ENCODE data around the gene CS. TPM values are rescaled to one million over a fixed set of nuclear protein-coding genes. Genes with fewer than 3 reads are reported as not detected.
"Not testable (repeated sequence)": the region's sequence is repeated elsewhere in the genome, so short reads cannot be mapped to it uniquely, and the experiment has no call there.

CS gene
- total RNA-seq, 1 donor from 2014 or later, result 91.1 TPM

DNA sequence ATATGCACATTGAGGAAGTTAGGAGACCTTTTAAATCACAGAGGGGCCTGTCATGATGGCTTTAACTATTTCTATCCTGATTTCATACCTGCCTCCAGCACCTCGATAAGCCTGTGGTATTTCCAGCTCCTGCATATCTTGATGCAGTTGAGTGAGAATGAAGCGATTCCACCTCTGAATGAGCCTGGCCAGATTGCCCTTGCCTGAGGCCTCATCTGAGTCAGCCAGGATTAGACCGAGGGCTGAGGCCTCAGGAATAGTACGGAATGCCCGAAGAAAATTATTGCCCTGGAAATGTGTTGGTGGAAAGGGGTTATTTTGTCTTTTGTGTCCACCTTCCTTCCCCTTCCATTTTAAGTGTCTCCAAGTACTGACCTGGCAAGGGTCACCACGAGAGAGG, 24.1 kb upstream of the CS start:
- H3K4me1 ChIP-seq, result no peaks in the 10 kb centered on the region
- Mint-ChIP-seq H3K4me3 (no peak overlapping the region), H3K27me3 (ENCODE audit: insufficient read depth, low read depth) (peaks cover 3% of the 10 kb centered on the region), H3K27ac (no peak overlapping the region), H3K4me1 (no peaks in the 10 kb centered on the region), H3K9me3 (no peaks in the 10 kb centered on the region), H3K36me3 (peaks cover 31% of the 10 kb centered on the region)
- H3K9ac ChIP-seq, result no peak overlapping the region
- no peak overlapping the region for H3K4me3 ChIP-seq
- H3F3A ChIP-seq (ENCODE audit: low read depth), result no peaks in the 10 kb centered on the region
- H4K20me1 ChIP-seq (ENCODE audit: low read depth), result no peaks in the 10 kb centered on the region
- H3K27ac ChIP-seq, result no peak overlapping the region
- H3K9me3 ChIP-seq (ENCODE audit: low read depth), result no peaks in the 10 kb centered on the region
- no peaks in the 10 kb centered on the region for H3K79me2 ChIP-seq (ENCODE audit: low read depth)
- no peak overlapping the region for H3K4me2 ChIP-seq
- TF ChIP-seq, protein P1, sequence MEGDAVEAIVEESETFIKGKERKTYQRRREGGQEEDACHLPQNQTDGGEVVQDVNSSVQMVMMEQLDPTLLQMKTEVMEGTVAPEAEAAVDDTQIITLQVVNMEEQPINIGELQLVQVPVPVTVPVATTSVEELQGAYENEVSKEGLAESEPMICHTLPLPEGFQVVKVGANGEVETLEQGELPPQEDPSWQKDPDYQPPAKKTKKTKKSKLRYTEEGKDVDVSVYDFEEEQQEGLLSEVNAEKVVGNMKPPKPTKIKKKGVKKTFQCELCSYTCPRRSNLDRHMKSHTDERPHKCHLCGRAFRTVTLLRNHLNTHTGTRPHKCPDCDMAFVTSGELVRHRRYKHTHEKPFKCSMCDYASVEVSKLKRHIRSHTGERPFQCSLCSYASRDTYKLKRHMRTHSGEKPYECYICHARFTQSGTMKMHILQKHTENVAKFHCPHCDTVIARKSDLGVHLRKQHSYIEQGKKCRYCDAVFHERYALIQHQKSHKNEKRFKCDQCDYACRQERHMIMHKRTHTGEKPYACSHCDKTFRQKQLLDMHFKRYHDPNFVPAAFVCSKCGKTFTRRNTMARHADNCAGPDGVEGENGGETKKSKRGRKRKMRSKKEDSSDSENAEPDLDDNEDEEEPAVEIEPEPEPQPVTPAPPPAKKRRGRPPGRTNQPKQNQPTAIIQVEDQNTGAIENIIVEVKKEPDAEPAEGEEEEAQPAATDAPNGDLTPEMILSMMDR (IDR thresholded peaks at IDR 0.05), result no peak
- TF ChIP-seq EZH2 (IDR thresholded peaks at IDR 0.05) (no peak), EZH2phosphoT487 (IDR thresholded peaks at IDR 0.05) (no peak)
- no peak for DNase-seq (ENCODE audit: low spot score)
- no peaks in the 10 kb centered on the region for H3K27me3 ChIP-seq
- no peaks in the 10 kb centered on the region for H3K36me3 ChIP-seq
- H2AFZ ChIP-seq (replicated peaks), result no peak overlapping the region

DNA sequence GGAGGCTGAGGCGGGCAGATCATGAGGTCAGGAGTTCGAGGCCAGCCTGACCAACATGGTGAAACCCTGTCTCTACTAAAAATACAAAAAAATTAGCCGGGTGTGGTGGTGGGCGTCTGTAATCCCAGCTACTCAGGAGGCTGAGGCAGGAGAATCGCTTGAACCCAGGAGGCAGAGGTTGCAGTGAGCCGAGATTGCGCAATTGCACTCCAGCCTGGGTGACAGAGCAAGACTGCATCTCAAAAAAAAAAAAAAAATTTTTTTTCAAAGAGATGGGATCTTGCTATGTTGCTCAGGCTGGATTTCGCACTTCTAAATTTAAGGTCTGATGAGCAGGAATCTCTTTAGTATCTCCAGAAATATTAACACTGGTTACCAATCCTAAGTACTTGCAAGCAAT, 21.5 kb upstream of the CS start:
- not testable (repeated sequence) for H3K27me3 ChIP-seq; H3K4me3 ChIP-seq; H3K27ac Mint-ChIP-seq; H3K36me3 ChIP-seq; H3K4me3 Mint-ChIP-seq; DNase-seq (ENCODE audit: low spot score); H4K20me1 ChIP-seq (ENCODE audit: low read depth); H3K27me3 Mint-ChIP-seq (ENCODE audit: insufficient read depth, low read depth); H3K4me2 ChIP-seq; H3K4me1 ChIP-seq; H2AFZ ChIP-seq (replicated peaks); H3K9ac ChIP-seq; H3K9me3 ChIP-seq (ENCODE audit: low read depth); H3K27ac ChIP-seq; H3K9me3 Mint-ChIP-seq; H3K4me1 Mint-ChIP-seq; H3K79me2 ChIP-seq (ENCODE audit: low read depth)
- peaks cover 26% of the 10 kb centered on the region for H3K36me3 Mint-ChIP-seq
- H3F3A ChIP-seq (ENCODE audit: low read depth), result peaks cover 11% of the 10 kb centered on the region

DNA sequence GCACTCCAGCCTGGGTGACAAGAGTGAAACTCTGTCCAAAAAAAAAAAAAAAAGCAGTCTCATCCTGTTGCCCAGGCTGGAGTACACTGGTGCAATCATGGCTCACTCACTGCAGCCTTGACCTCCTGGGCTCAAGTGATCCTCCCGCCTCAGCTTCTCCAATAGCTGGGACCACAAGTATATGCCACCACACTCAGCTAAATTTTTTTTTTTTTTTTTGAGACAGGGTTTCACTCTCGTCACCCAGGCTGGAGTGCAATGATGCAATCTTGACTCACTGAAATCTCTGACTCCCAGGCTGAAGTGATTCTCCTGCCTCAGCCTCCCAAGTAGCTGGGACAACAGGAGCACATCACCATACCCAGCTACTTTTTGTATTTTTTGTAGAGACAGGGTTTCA, 20.9 kb upstream of the CS start:
- H3K4me3 ChIP-seq, result no peak overlapping the region
- Mint-ChIP-seq H3K9me3 (no peaks in the 10 kb centered on the region), H3K27me3 (ENCODE audit: insufficient read depth, low read depth) (no peaks in the 10 kb centered on the region), H3K4me1 (peaks cover 2% of the 10 kb centered on the region), H3K4me3 (no peak overlapping the region), H3K36me3 (peaks cover 24% of the 10 kb centered on the region), H3K27ac (no peak overlapping the region)
- H3K9ac ChIP-seq, result no peak overlapping the region
- no peaks in the 10 kb centered on the region for H4K20me1 ChIP-seq (ENCODE audit: low read depth)
- DNase-seq (ENCODE audit: low spot score), result no peak
- H3K4me1 ChIP-seq, result peaks cover 5% of the 10 kb centered on the region
- no peaks in the 10 kb centered on the region for H3K36me3 ChIP-seq
- TF ChIP-seq EZH2phosphoT487 (IDR thresholded peaks at IDR 0.05), result no peak
- TF ChIP-seq, protein P1 (IDR thresholded peaks at IDR 0.05), result no peak
- no peaks in the 10 kb centered on the region for H3K27me3 ChIP-seq
- no peak overlapping the region for H3K4me2 ChIP-seq
- H3F3A ChIP-seq (ENCODE audit: low read depth), result peaks cover 17% of the 10 kb centered on the region
- H3K9me3 ChIP-seq (ENCODE audit: low read depth), result no peaks in the 10 kb centered on the region
- H2AFZ ChIP-seq (replicated peaks), result no peak overlapping the region
- H3K79me2 ChIP-seq (ENCODE audit: low read depth), result no peaks in the 10 kb centered on the region
- H3K27ac ChIP-seq, result no peak overlapping the region

DNA sequence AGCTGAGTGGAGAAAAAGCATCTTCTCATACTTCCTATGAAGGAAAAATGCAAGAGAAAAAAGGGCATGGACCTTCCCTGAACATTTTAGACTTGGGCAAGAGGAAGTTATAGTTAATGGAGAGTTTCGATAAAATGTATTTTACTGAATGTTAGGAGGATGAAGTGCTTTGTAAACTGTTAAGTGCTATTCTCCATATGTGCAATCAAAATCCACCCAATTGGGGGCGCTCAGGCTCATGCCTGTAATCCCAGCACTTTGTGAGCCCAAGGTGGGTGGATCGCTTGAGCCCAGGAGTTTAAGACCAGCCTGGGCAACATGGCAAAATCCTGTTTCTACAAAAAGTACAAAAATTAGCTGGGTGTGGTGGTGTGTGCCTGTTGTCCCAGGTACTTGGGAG, 17.5 kb upstream of the CS start:
- Histone ChIP-seq H3K79me2 (ENCODE audit: low read depth) (peaks cover 24% of the 10 kb centered on the region), H3K4me3 (no peak overlapping the region), H4K20me1 (ENCODE audit: low read depth) (no peaks in the 10 kb centered on the region), H3K36me3 (no peaks in the 10 kb centered on the region), H3K9ac (no peak overlapping the region), H3K4me1 (peaks cover 13% of the 10 kb centered on the region), H2AFZ (replicated peaks) (no peak overlapping the region), H3K27me3 (no peaks in the 10 kb centered on the region), H3K4me2 (no peak overlapping the region), H3F3A (ENCODE audit: low read depth) (peaks cover 18% of the 10 kb centered on the region), H3K9me3 (ENCODE audit: low read depth) (no peaks in the 10 kb centered on the region), H3K27ac (no peak overlapping the region)
- Mint-ChIP-seq H3K4me1 (peaks cover 11% of the 10 kb centered on the region), H3K4me3 (peak overlapping the region; percentile 64), H3K9me3 (no peaks in the 10 kb centered on the region), H3K36me3 (peaks cover 9% of the 10 kb centered on the region), H3K27ac (no peak overlapping the region), H3K27me3 (ENCODE audit: insufficient read depth, low read depth) (no peaks in the 10 kb centered on the region)
- DNase-seq (ENCODE audit: low spot score), result peak; percentile 21
- TF ChIP-seq EZH2phosphoT487 (IDR thresholded peaks at IDR 0.05), result no peak
- TF ChIP-seq, protein P1 (IDR thresholded peaks at IDR 0.05), result peak; percentile 44
- TF ChIP-seq EZH2 (IDR thresholded peaks at IDR 0.05), result no peak

All from neural progenitor cell (in vitro differentiated cells).